HG02623 (cell line): Measurements from ENCODE around the gene LGALS7.
"Not testable (repeated sequence)": the region's sequence is repeated elsewhere in the genome, so short reads cannot be mapped to it uniquely, and the experiment has no call there.

Source experiments
- ATAC-seq: cut with Tn5 transposase; IDR thresholded peaks from one replicate; pipeline ENCODE4 v1.9.1; 2021; ENCODE audit warnings: moderate library complexity; ENCODE audit not compliant: unreplicated experiment

Gene LGALS7

GRCh38 chr19:38773469-38774177 is at the start of gene LGALS7:
Gene LGALS7 (minus strand): TSS chr19:38773517. CDS start chr19:38773492, 25 bp downstream.
- no peak for ATAC-seq

GRCh38 chr19:38821230-38821825 is 48.0 kb upstream of the LGALS7 start:
- ATAC-seq, result not testable (repeated sequence)

GRCh38 chr19:38819231-38819920 is 46.1 kb upstream of the LGALS7 start:
- ATAC-seq, result no peak

DNA sequence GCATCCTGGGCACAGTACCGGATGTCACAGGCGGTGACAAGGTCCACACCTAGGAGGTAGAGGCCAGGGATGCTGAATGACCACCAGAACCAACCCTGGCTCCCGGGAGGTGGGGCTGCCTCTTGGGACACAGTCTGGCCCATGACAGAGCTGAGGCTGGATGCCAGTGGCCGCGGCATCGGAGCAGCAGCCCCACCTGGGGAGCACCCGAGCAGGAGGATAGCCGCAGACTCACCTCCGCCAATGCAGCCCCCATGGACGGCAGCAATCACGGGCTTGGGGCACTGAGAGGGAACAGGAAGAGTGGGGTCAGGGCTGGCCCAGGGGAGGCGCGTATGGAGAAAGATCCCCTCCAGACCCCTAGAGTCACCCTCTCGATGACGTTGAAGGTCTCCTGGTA is 43.8 kb upstream of the LGALS7 start:
- no peak for ATAC-seq

DNA sequence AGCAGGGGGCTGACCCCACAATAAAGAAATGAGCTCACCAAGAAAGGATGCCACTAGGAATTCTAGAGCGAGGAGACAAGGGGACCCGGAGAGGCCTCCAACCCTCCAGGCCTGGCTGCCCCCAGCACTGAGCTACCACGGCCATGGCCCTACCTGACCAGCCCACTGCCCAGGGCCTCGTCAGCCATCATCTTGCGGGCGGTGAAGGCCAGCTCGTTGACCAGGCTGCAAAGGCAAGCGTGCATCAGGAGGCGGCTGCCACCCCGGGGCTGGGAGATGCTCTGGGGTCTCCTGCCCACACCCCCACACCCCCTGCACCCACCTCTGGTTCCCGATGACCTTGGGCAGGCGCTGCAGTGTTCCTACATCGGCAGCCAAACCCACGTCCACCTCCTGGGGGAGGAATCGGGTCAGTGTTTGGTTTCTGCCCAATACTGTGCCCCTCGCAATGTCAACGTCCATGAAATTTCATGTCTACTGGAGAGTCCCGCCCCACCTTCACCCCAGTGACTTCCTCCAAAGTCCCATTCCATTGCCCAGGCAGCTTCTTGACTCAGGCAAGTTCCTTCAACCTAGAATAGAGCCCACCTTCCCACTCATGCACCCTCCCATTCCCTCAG is 42.9 kb upstream of the LGALS7 start:
- ATAC-seq, result no peak

- ATAC-seq, result no peak
These were observed 42.0 kb upstream of the LGALS7 start for GRCh38 chr19:38815059-38816001.

DNA sequence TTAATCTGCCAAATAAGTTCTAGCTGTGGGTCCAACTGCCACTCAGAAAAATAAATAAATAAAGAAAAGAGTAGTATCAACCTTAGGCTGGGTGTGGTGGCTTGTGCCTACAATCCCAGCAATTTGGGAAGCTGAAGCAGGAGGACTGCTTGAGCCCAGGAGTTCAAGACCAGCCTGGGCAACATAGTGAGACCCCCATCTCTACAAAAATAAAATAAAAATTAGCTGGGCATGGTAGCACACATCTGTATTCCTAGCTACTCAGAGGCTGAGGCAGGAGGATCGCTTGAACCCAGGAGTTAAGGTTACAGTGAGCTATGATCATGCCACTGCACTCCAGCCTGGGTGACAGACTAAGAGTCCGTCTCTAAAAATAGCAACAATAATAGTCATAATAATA is 40.6 kb upstream of the LGALS7 start:
- ATAC-seq, result not testable (repeated sequence)

GRCh38 chr19:38813323-38813722 is 40.0 kb upstream of the LGALS7 start:
- ATAC-seq, result no peak

DNA sequence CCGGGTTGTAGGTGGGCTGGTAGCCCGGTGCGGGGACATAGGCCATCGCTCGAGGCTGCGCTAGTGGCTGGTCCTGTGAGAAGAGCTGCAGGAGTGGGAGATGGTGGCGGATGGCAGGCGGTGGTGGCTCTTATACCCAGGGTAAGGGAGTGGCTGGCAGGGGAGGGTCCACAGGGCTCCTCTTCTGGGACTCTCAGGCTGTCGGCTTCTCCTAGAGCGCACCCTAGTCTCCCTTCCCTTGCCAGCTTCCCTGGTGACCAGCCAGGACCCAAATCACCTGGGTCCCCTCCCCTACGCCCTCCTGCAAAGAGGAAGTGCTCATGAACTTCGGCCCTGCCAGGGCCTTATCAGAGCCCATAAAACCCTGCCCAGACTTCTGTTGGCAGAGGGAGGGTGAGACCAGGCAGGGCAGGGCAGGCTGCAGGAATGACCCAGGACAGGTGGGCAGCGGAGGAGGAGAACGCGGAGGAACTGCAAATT is 39.6 kb upstream of the LGALS7 start, which contains the start of gene LGALS4:
TSS of gene LGALS4 (minus strand) at position 105 of the 480 bp plus-strand sequence. CDS start at position 46, 59 bp downstream.
- ATAC-seq, result no peak

DNA sequence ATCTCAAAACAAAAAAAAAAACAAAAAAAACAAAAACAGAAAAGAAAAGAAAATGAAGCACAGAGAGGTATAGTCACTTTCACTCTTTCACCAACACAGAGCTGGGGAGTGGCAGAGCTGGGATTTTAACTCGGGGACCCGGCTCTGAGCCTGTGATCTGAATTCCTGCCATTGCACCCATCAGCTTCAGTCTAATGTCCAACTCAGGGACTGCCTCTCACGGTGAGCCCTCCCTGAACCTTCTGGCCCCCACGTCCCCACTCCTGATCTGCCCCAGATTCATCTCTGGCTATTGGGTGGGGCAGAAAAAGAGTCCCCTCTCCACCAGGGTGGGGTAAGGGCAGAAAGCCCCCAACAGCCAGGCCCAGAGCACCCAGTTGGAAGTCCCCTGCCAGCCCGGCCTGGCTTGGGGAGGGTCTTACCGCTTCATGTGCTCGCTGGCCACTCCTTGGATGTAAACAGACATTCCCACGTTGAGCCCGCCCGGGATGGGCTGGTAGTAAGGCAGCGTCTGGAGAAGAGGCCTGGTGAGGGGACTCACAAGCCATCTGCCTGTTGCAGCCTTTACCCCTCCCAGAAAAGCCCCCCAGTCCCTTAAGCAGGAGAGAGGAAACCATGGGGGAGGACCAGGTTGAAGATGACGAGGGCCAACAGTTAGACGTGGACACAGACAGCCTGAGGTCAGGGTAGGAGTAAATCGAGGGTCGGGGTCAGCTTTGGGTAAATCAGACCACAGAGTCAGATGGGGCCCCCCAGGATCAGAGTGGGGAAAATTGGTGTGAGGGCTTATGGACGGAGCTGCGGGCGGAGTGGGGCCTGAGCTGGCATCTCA is 38.9 kb upstream of the LGALS7 start:
- no peak for ATAC-seq

- ATAC-seq, result no peak
These were observed 36.4 kb upstream of the LGALS7 start for GRCh38 chr19:38809592-38810252.

DNA sequence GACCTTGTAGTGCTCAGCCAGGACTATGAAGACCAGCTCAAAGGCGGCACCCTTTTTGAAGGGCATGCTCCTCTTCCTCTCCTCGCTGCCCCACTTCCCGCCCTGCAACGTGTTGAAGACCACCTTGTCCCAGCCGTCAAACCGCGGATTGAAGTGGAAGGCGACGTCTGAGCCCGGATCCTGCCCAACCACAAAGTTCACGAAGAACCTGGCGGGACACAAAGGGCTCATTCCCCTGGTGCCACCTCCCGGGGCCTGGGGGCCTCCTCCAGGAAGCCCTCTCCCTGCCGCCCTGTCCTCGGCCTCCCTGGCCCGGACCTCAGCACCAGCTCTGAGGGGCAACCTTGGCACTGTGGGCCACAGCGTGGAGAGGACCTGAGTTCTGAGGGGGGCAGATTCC is 35.4 kb upstream of the LGALS7 start:
- ATAC-seq, result no peak

GRCh38 chr19:38807374-38808098 is 34.2 kb upstream of the LGALS7 start:
- ATAC-seq, result not testable (repeated sequence)

GRCh38 chr19:38806371-38806770 is 33.1 kb upstream of the LGALS7 start:
- ATAC-seq, result no peak

DNA sequence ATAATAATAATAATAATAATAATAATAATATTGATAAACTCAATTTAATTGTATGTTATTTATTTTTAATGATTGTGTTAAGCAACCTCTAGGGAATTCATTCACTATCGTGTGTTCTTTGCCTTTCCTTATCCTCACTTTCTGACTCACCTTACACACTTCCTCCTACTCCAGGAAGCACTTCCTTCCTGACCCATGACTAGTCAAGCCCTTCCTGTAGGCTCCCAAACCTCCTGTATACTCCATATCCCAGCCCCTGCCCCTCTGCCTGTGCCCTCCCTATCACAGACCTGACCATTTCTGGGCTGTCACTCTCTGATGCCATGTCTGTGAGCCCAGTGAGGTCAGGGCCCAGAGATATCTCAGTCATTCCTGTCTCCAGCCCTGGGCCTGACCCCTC is 31.9 kb upstream of the LGALS7 start:
- ATAC-seq, result no peak

GRCh38 chr19:38803543-38803942 is 30.2 kb upstream of the LGALS7 start:
- ATAC-seq, result no peak

DNA sequence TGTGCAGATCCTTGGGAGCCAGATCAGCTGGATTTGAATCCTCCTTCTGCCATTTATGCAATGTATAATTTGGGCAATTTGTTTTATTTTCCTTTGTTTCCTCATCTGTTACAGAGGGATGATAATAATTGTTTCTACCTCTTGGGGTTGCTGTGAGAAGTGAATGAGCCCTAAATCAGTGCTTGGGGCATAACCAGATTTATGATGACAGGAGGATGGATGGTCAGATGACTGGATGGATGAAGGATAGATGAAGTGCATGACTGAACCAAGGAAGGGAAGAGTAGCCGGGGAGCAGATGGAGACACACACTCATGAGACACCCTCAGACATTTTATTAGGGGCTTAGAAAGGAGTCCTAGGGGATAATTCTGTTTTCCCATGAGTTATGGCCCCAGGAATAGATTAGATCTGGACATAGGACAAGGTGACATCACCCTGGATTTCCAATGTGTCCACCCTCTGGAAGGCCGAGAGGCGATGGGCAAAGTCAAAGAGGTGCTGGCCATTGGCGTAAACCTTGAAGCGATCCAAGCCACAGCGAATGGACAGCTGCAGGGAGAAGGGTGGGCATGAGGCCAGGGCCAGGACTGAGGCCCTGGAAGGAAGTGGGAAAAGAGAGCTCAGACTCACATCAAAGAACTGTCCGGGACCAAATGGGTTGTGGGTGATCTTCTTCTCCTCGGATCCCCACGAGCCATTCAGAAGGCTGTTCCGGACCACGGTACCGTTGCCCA is 28.2 kb upstream of the LGALS7 start:
- no peak for ATAC-seq
